Retinal pigment epithelial cell (primary cell): ENCODE measurements around the gene EIF3L.
A peak's percentile ranks its signal among the peaks of the same experiment; 100 is the strongest.

ENCODE experiments used
- DNase-seq: peaks from one replicate; pipeline ENCODE4 v3.0.0-alpha.2; 2010; ENCODE audit warnings: low read depth
- H3K4me3 ChIP-seq: 2 replicates; pipeline ENCODE4 v1.5.1; 2011; ENCODE audit warnings: mild to moderate bottlenecking, low read length, control low read depth, moderate library complexity
- CTCF ChIP-seq: conservative IDR thresholded peaks from 2 replicates; pipeline ENCODE4 v1.5.1; 2011; ENCODE audit warnings: low read depth, low read length, control low read depth, inconsistent platforms

EIF3L gene

GRCh38 chr22:37819105-37819433, 30.1 kb upstream of the EIF3L start:
- no peak for DNase-seq
- H3K4me3 ChIP-seq, result peak overlapping the region; percentile 26
- TF ChIP-seq CTCF, result no peak

- H3K4me3 ChIP-seq, result no peak overlapping the region
- DNase-seq, result no peak
- TF ChIP-seq CTCF, result no peak
Observed at GRCh38 chr22:37820350-37820749, 28.9 kb upstream of the EIF3L start.

GRCh38 chr22:37822079-37822833, 27.0 kb upstream of the EIF3L start:
- TF ChIP-seq CTCF, result no peak

GRCh38 chr22:37823134-37823985, 25.9 kb upstream of the EIF3L start, which contains the start of gene GALR3:
GALR3 (plus strand) TSS chr22:37823382; CDS start chr22:37823407, 25 bp downstream.
- no peak for DNase-seq
- TF ChIP-seq CTCF, result no peak
- no peak within 1 kb of the TSS for H3K4me3 ChIP-seq

More at GRCh38 chr22:37822079-37822833, 27.0 kb upstream of the EIF3L start:
- no peak for DNase-seq
- no peak overlapping the region for H3K4me3 ChIP-seq

- DNase-seq, result no peak
- peak overlapping the region; percentile 23 for H3K4me3 ChIP-seq
- TF ChIP-seq CTCF, result no peak
Observed at GRCh38 chr22:37824674-37825641, 24.3 kb upstream of the EIF3L start.

GRCh38 chr22:37827056-37827455, 22.2 kb upstream of the EIF3L start:
- DNase-seq, result no peak
- H3K4me3 ChIP-seq, result no peak overlapping the region
- no peak for TF ChIP-seq CTCF
